Effector CD8-positive, alpha-beta T cell (primary cell): ENCODE results near the gene FPGS.
"Not testable (repeated sequence)": the region's sequence is repeated elsewhere in the genome, so short reads cannot be mapped to it uniquely, and the experiment has no call there.

Source experiments
- DNase-seq: peaks from one replicate; lab custom pipeline; 2025; lab: John Stamatoyannopoulos, UW
- total RNA-seq, 4 experiments: gene quantifications; one replicate each; lab custom pipeline; 2026; lab: John Stamatoyannopoulos, UW

FPGS gene, protein sequence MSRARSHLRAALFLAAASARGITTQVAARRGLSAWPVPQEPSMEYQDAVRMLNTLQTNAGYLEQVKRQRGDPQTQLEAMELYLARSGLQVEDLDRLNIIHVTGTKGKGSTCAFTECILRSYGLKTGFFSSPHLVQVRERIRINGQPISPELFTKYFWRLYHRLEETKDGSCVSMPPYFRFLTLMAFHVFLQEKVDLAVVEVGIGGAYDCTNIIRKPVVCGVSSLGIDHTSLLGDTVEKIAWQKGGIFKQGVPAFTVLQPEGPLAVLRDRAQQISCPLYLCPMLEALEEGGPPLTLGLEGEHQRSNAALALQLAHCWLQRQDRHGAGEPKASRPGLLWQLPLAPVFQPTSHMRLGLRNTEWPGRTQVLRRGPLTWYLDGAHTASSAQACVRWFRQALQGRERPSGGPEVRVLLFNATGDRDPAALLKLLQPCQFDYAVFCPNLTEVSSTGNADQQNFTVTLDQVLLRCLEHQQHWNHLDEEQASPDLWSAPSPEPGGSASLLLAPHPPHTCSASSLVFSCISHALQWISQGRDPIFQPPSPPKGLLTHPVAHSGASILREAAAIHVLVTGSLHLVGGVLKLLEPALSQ
- total RNA-seq, result 76.2 to 106 (median 90.6) reads per million in 4 experiments

- DNase-seq, result peak; percentile 82
Measured at GRCh38 chr9:127802576-127803443, at the start of gene FPGS. TSS of gene FPGS (plus strand) at chr9:127802882. CDS start at chr9:127802925, 43 bp downstream.

DNA sequence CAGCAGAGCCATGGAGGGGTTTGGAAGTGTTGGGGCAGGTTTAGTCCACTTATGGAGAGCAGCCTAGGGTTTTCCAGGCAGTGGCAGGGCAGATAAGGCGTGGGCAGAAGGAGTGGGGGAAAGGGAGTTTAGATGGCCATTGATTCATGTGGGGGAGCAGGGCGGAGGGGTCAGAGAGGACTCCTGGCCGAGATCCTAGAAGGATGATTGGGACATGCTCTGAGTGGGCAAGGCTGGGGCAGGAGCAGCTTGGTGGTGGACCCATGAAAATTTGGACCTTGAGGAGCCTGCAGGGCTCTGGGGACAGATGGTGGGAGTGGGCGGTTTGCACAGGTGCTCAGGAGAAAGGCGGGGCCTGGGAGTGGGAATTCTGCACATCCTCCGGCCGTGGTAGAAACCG is 49.5 kb upstream of the FPGS start:
- no peak for DNase-seq

- DNase-seq, result no peak
Measured at GRCh38 chr9:127753622-127754021, 49.1 kb upstream of the FPGS start.

GRCh38 chr9:127754099-127755060 is 48.3 kb upstream of the FPGS start:
- DNase-seq, result no peak

GRCh38 chr9:127755061-127756060 is 47.3 kb upstream of the FPGS start:
- DNase-seq, result no peak

GRCh38 chr9:127756233-127756632 is 46.4 kb upstream of the FPGS start:
- no peak for DNase-seq

DNA sequence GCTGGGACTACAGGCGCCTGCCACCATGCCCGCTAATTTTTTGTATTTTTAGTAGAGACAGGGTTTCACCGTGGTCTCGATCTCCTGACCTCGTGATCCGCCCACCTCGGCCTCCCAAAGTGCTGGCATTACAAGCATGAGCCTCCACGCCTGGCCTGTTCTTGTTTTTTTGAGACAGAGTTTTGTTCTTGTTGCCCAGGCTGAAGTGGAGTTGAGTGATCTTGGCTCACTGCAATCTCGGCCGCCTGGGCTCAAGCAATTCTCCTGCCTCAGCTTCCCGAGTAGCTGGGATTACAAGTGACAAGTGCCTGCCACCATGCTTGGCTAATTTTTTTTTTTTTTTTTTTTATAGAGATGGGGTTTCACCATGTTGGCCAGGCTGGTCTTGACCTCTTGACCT is 45.9 kb upstream of the FPGS start:
- DNase-seq, result not testable (repeated sequence)

DNA sequence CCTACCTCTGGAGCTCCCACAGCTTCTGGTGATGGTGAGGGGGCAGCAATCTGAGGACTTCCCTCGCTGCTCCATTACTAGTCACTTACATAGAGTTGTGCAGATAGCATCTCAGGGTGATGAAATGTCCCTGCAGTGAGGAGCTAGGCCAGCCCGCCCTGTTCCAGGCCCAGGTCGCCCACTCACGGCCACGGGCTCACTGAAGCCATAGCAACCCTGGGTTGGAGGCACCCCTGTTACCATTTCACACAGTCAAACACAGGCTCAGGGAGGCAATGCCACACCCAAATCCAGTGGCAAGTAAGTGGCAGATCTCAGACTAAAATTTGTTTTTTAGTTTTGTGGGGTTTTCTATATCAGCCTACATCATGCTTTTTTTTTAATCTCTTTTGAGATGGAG is 43.8 kb upstream of the FPGS start:
- DNase-seq, result no peak

DNA sequence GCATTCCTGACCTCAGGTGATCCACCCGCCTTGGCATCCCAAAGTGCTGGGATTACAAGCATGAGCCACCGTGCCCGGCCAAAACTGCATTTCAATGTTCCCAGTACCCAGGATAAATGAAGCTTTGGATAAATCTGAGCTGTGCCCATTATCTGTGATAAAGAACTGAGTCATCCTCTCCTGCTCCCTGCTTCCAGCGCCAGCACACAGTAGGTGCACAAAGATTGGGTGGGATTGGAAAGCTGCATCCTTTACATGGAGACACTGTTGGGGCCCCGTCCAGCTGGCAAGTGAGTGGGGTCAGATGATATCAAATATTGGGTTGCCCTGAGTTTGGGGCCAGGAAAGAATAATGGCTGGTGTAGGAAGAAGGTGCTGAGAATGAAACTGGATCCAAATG is 41.6 kb upstream of the FPGS start:
- no peak for DNase-seq

DNA sequence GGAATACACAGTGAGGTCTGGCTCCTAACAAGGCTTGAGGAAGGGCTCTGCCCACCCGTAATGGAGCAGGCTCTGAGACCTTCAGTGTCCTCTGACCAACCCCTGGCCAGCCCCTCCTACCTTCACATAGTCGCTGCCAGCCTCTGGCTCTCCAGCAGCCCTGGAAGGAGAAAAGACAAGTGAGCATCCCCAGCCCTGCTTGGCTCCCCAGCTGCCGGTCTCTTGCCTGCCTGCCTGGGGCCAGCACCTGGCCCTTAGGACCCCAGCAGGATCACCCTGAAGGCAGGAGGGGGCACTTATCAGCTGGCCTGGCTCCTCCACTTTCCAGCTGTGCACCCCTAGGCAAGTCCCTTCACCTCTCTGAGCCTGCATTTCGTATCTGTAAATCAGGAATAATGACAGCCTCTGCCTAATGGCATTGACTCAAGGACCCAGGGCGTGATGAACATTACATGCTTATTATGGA is 41.2 kb upstream of the FPGS start:
- no peak for DNase-seq

GRCh38 chr9:127762111-127762676 is 40.5 kb upstream of the FPGS start:
- no peak for DNase-seq

DNA sequence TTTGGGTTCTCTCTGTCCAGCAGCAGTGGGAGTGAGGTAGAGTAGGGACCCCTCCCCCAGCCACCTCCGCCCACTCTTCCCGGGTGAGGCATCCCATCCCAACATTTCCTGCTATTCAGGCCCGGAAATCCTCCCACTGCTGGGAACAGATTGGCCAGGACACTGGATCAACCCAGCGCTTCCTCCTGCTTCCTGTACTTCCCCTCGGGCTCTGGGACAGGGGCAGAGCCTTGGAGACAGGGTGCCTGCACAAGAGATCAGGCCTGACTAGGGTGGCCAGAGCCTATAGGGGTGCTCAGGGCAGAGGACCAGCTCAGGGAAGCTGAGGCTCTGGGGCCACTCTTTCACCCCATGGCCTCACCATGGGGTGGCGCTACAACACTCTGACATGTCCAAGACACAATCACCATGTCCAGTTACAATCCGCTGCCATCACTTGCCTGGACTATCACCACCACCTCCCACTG is 38.7 kb upstream of the FPGS start:
- DNase-seq, result no peak

DNA sequence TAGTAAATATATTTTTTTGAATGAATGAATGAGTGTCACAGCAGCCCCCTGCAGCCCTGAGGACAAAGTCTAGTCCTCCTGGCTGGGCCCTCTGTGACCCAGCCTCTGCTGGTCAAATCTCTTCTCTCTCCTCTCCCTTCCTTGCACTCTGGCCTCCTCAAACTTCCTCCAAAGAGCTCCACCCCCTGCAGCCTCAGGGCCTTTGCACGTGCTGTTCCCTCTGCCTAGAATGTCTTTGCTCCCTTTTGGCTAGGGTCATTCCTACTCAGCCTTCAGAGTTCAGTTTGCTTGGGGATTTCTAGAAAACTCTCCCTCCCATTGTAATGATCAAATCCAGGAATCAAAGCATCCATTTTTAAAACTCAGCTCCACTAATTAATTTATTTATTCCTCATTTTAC is 37.3 kb upstream of the FPGS start:
- DNase-seq, result no peak

DNA sequence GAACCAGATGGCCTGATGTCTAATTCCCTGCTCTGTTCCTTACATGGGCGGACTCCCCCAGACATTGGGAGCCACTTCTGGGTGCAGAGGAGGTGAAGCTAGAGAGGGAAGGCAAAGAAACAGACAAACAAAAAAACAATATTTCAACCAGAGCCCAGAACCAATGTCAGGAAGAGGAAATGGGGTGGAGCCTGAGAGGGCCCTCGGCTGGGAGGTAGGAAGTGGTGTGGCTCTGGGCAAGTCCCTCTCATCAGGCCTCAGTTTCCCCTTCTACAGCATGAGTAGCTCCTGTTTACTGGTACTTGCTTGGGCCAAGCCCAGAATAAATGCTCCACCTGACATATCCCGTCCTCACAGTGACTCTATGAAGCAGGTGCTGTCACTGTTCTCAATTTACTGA is 35.3 kb upstream of the FPGS start:
- no peak for DNase-seq

DNA sequence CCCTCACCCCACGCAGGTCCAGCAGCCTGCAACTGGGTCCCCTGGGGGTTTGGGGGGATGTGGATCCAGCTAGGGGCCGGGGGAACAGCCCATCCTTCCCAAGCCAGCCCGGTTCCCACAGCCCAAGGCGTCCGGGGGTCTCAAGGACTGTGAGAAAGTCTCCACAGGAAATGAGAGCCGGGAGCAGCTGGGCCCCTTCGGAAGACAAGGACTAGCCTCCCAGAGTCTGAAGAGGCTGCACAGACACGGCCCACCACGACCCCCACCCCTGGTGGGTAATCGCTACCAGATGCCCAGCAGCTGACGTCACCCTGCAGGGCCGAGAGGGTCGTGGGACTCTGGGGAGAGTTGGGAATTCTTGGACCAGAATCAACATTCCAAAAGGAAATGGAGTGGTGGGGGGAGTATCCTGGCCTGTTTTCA is 34.8 kb upstream of the FPGS start:
- no peak for DNase-seq

GRCh38 chr9:127768698-127769097 is 34.0 kb upstream of the FPGS start:
- DNase-seq, result no peak

DNA sequence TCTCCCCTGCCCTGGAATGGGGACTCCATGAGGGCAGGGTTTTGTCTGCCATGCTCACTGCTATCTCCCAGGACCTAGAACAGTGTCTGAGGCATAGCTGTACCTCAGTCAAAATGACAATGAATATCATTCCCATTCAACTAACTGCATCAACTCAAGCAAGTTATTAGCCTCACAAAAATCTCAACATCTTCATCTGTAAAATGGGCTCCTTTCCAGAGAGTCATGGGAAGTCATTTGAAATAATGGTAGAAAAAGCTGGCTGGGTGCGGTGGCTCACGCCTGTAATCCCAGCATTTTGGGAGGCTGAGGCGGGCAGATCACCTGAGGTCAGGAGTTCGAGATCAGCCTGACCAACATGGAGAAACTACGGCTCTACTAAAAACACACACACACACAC is 33.6 kb upstream of the FPGS start:
- DNase-seq, result no peak

DNA sequence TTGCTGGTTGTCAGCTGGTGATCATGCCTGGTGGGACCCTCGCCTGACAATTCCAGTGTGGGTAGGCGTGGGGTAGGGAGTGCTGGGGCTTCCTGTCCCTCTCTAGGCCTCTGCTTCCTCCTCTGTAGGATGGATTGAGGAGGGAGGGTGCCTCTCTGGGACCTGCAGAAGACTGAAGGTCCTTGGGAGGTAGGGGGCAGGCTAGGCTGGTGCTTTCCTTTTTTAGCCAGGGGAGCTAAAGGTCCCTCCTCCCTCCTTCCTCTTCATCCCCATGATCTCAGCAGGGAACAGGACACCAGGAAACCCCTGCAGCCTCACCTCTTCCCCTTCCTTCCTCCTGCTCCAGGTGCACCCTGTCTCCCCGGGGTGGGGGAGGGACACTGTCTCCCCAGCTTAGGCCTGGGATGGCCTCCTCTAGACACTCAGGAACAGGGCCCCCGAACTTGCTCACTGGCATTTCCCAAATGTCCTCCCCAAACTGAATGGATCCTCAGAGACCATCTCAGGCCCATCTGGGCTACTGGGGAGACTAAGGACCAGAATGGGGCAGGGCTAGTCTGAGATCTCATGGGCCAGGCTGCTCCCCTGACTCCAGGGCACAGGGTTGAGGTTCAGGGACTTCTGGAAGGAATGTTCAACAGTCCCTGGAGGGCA is 32.6 kb upstream of the FPGS start:
- no peak for DNase-seq

DNA sequence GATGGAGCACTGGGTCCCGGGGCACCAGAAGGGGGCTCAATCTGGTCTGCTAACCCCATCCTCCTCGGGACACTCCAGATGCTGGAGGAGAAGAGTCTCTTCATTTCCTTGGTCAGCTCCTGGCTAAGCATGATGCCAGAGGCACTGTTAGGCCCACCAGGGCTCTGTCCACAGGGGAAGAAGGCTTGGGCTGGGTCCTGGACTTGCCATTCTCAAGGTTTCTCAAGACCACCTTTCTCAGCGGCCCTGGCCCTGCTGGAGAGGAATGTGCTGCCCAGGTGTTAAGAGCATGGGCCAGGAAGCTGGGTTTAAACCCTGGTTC is 32.1 kb upstream of the FPGS start:
- DNase-seq, result no peak
